Thyroid gland (tissue), 4 donors: ENCODE results near the gene ITPRIPL2. TPM values are rescaled to one million over a fixed set of nuclear protein-coding genes. Genes with fewer than 3 reads are reported as not detected.

ENCODE experiments used
- DNase-seq, 2 donors: peaks; one replicate each; pipeline ENCODE4 v3.0.0-alpha.2; 2019
- H3K27ac ChIP-seq, 3 donors: fragments of 200-600 bp; sonication (generic); 1 replicate in 2 of 3; 2 replicates in 1 of 3; pipeline ENCODE4 v1.5.1; 2016 to 2019; ENCODE audit warnings: mild to moderate bottlenecking in 1 of 3, moderate library complexity in 1 of 3
- H3K27me3 ChIP-seq: fragments of 200-600 bp; sonication (generic); one replicate; pipeline ENCODE4 v1.5.1; 2019
- H3K36me3 ChIP-seq, 2 donors: fragments of 200-600 bp; sonication (generic); one replicate each; pipeline ENCODE4 v1.5.1; 2016 to 2019
- H3K4me1 ChIP-seq, 2 donors: fragments of 200-600 bp; sonication (generic); one replicate each; pipeline ENCODE4 v1.5.1; 2017 to 2019
- H3K4me3 ChIP-seq, 3 donors: fragments of 200-600 bp; sonication (generic); replicated peaks in 1 of 3; 1 replicate in 2 of 3; 2 replicates in 1 of 3; pipeline ENCODE4 v1.5.1; 2016; ENCODE audit warnings: mild to moderate bottlenecking in 1 of 3
- H3K9me3 ChIP-seq: fragments of 200-600 bp; sonication (generic); one replicate; pipeline ENCODE4 v1.5.1; 2017
- POLR2A ChIP-seq, 2 donors: fragments of 450-650 bp; IDR thresholded peaks; one replicate each; pipeline ENCODE4 v1.6.1; 2017; ENCODE audit warnings: antibody characterized with exemption in 2 of 2, mild to moderate bottlenecking in 2 of 2, moderate library complexity in 1 of 2
- WGBS, 2 donors: methylation state at CpG; one replicate each; pipeline ENCODE4 v1.1.5; 2017; 5-methylcytosine and 5-hydroxymethylcytosine counted together
- intact Hi-C: fragments of 100-400 bp; cut with DNase I; formaldehyde crosslinking; loops from one replicate; pipeline ENCODE4 v1.15.1; 2023
- total RNA-seq, 4 donors: library from RNA; depleted of rRNA; stranded (reverse); fragments of >200 nt; gene quantifications; one replicate each; pipeline ENCODE4 v1.2.3, GENCODE V29; 2016
- TF ChIP-seq, protein P1 (sequence below), 6 experiments: fragments of 200-600 bp in 3 of 6; fragments of 450-650 bp in 3 of 6; sonication (generic) in 3 of 6; IDR thresholded peaks; one replicate each; pipeline ENCODE4 v1.5.1; 2016 to 2019; ENCODE audit warnings: antibody characterized with exemption in 6 of 6, mild to moderate bottlenecking in 2 of 6, inconsistent platforms in 1 of 6, moderate library complexity in 1 of 6

Gene ITPRIPL2
- total RNA-seq, 4 donors from 2014 or later: 34.2 to 47.0 (median 39.7) TPM

DNA sequence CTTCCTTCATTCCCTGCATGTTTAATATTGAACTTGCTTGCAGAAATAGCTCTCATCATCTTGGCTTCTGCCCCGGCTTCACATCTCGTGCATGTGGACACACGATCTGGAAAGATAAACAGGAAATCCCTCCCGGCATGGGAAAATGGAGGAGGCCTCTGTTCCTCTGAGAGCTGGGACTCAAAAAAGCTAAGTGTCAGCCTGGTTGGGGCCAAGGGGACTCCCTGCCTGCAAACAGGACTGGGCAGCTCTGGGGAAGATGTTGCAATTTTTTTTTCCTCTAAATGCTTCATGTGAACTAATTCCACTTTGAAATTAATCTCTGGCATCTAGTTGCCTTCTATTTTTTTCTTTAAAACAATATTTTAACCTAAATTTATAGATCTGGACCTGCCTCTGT is 24.8 kb downstream of the ITPRIPL2 start:
- Histone ChIP-seq H3K36me3 (no peaks in the 10 kb centered on the region), H3K27me3 (no peaks in the 10 kb centered on the region), H3K4me1 (peaks cover 0 to 30% of the 10 kb centered on the region in 2 donors), H3K4me3 (no peak overlapping the region), H3K27ac (peak overlapping the region in 1 of 3 donors; percentile 1), H3K9me3 (no peaks in the 10 kb centered on the region)
- intact Hi-C loops: no loop called here
- DNase-seq: peak; percentile 38 to 42
- 5 to 18% methylated on average over 4 of the region's 4 CpGs for WGBS, 2 donors
- TF ChIP-seq, protein P1, sequence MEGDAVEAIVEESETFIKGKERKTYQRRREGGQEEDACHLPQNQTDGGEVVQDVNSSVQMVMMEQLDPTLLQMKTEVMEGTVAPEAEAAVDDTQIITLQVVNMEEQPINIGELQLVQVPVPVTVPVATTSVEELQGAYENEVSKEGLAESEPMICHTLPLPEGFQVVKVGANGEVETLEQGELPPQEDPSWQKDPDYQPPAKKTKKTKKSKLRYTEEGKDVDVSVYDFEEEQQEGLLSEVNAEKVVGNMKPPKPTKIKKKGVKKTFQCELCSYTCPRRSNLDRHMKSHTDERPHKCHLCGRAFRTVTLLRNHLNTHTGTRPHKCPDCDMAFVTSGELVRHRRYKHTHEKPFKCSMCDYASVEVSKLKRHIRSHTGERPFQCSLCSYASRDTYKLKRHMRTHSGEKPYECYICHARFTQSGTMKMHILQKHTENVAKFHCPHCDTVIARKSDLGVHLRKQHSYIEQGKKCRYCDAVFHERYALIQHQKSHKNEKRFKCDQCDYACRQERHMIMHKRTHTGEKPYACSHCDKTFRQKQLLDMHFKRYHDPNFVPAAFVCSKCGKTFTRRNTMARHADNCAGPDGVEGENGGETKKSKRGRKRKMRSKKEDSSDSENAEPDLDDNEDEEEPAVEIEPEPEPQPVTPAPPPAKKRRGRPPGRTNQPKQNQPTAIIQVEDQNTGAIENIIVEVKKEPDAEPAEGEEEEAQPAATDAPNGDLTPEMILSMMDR (IDR thresholded peaks at IDR 0.05): no peak
- no peak for TF ChIP-seq POLR2A (IDR thresholded peaks at IDR 0.05)

DNA sequence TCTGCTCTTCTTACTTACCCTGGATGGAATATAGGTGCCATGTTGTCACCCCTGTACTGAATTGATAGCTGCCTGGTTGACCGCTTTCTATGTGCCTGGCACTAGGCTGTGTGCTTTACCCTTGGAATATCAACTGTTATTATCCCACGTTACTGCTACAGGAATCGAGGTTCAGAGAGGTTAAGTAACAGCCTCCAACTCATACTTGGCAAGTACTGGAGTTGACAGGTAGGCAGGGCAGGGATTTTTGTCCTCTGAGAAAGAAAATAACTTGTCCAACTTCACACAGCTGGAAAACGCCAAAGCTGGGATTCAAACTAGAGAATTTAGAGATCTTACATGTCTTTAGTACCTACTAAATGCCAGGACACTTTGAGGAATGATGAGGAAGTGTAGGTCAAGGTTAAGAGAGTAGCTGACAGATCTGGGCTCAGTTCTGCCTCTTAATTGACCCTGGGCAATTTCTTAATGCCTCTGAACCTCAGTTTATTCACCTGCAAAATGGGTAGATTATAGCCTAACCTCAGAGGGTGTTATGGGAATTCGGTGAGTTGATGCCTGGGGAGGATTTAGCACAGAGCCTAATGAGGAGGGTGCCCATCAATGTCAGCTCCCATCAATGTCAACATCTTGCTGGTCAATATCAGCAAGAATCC is 25.8 kb downstream of the ITPRIPL2 start:
- Histone ChIP-seq H3K36me3 (no peaks in the 10 kb centered on the region), H3K9me3 (no peaks in the 10 kb centered on the region), H3K4me3 (no peak overlapping the region), H3K4me1 (peaks cover 0 to 30% of the 10 kb centered on the region in 2 donors), H3K27me3 (no peaks in the 10 kb centered on the region), H3K27ac (peak overlapping the region in 1 of 3 donors; percentile 1)
- intact Hi-C loops: no loop called here
- TF ChIP-seq, protein P1 (IDR thresholded peaks at IDR 0.05): no peak
- no peak for TF ChIP-seq POLR2A (IDR thresholded peaks at IDR 0.05)
- DNase-seq: no peak
- 82 to 84% methylated on average over 5 of the region's 5 CpGs for WGBS, 2 donors

DNA sequence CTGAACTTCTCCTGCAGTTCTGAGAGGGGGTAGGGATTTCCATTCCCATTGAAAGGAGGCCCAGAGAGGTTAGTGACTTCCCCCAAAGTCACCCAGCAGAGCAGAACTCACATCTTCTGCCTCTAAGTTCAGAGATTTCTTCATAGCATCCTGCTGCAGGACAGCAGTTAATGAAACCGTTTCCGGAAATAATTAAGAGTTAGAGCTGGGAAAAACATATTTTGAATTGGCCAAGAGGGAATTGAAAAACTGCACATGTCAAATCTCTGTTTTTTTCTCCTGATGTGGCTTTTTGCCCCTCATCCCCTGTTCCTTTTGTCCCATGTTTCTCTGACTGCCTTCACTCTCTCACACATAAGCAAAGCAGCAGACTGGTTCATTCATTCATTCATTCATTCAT is 26.6 kb downstream of the ITPRIPL2 start:
- Histone ChIP-seq H3K36me3 (no peaks in the 10 kb centered on the region), H3K9me3 (no peaks in the 10 kb centered on the region), H3K27me3 (no peaks in the 10 kb centered on the region), H3K27ac (no peak overlapping the region), H3K4me3 (no peak overlapping the region), H3K4me1 (peaks cover 0 to 30% of the 10 kb centered on the region in 2 donors)
- intact Hi-C loops: no loop called here
- 53 to 63% methylated on average over 2 of the region's 2 CpGs for WGBS, 2 donors
- TF ChIP-seq, protein P1 (IDR thresholded peaks at IDR 0.05): no peak
- no peak for TF ChIP-seq POLR2A (IDR thresholded peaks at IDR 0.05)
- no peak for DNase-seq

GRCh38 chr16:19142939-19143598 is 29.3 kb downstream of the ITPRIPL2 start:
- no peak overlapping the region for H3K27ac ChIP-seq
- intact Hi-C loops: no loop called here
- no peak for TF ChIP-seq POLR2A (IDR thresholded peaks at IDR 0.05)
- TF ChIP-seq, protein P1 (IDR thresholded peaks at IDR 0.05): no peak
- 81 to 89% methylated on average over 8 of the region's 8 CpGs for WGBS, 2 donors
- H3K36me3 ChIP-seq: no peaks in the 10 kb centered on the region
- peaks cover 0 to 12% of the 10 kb centered on the region in 2 donors for H3K4me1 ChIP-seq
- no peaks in the 10 kb centered on the region for H3K27me3 ChIP-seq
- no peak overlapping the region for H3K4me3 ChIP-seq
- no peaks in the 10 kb centered on the region for H3K9me3 ChIP-seq
- no peak for DNase-seq

DNA sequence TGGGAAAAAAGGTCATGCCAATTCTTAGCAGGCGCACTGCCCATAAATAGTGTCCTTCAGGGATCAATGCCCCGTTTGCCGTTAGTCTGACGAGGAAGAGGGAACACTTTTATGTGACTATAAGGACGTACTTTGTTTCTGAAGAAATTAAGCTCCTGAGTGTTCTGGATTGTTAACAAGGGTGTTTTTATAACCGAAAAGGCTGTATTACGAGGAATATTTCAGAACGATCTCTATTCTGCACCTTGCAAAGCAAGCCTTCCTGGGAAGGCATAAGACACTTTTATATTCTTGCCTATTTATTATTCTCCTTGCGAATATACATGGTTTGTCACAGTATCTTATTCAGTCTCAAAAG is 29.8 kb downstream of the ITPRIPL2 start:
- Histone ChIP-seq H3K4me1 (peaks cover 0 to 10% of the 10 kb centered on the region in 2 donors), H3K27ac (no peak overlapping the region), H3K4me3 (no peak overlapping the region), H3K27me3 (no peaks in the 10 kb centered on the region), H3K9me3 (no peaks in the 10 kb centered on the region), H3K36me3 (no peaks in the 10 kb centered on the region)
- WGBS, 2 donors: 73% methylated on average over 9 of the region's 9 CpGs
- no peak for DNase-seq
- intact Hi-C loops: no loop called here
- no peak for TF ChIP-seq POLR2A (IDR thresholded peaks at IDR 0.05)
- TF ChIP-seq, protein P1 (IDR thresholded peaks at IDR 0.05): no peak
